ENCODE results near the gene SLC6A12. TPM values are rescaled to one million over a fixed set of nuclear protein-coding genes. Genes with fewer than 3 reads are reported as not detected.

SLC6A12 gene
- total and polyA plus RNA-seq, 9 of the 15 experiments (the other 6 are each of a cell fraction or from before 2014, with no cell fraction given): not detected

GRCh38 chr12:194276-194675 lies 19.7 kb downstream of the SLC6A12 start:
- H3K4me3 ChIP-seq: no peak overlapping the region
- ChIA-PET POLR2A (interaction anchor here (0.9 kb wide), 1 partner anchor 26 kb away, joined by 3 read pairs; no protein-coding TSS in a partner anchor), CTCF (ENCODE audit: low intra/inter-chr PET ratio) (no interaction called here)
- H2AFZ ChIP-seq (ENCODE audit: low read depth, low read length): no peak overlapping the region
- in situ Hi-C loops (cut with MboI): no loop called here
- H3K4me2 ChIP-seq (ENCODE audit: insufficient read depth, low read length): no peak overlapping the region
- no peak for ATAC-seq
- H3K9ac ChIP-seq (ENCODE audit: insufficient read depth in 1 of 2, low read depth in 2 of 2, low read length in 2 of 2): no peak overlapping the region
- H3K4me1 ChIP-seq (replicated peaks in 1 of 2; ENCODE audit: control insufficient read depth in 2 of 2, insufficient read depth in 2 of 2, low read length in 2 of 2): peaks cover 0 to under 1% of the 10 kb centered on the region in 2 experiments; a peak in 2 of 5 replicates
- BruUV-seq (replicated peaks): no TSS peak
- no peaks in the 10 kb centered on the region for H3K9me3 ChIP-seq (replicated peaks; ENCODE audit: control insufficient read depth, insufficient read depth, low read depth, low read length)
- 0% methylated on average over 5 of the region's 7 CpGs for WGBS (ENCODE audit: insufficient coverage, low coverage, missing lambda C conversion rate)
- H3K9me1 ChIP-seq (ENCODE audit: control insufficient read depth, insufficient read depth, low read length): no peaks in the 10 kb centered on the region
- DNase-seq (ENCODE audit: extremely low read depth in 1 of 4, low spot score in 3 of 4): no peak
- H4K20me1 ChIP-seq (replicated peaks; ENCODE audit: control insufficient read depth, insufficient read depth, low read length): peaks cover 4% of the 10 kb centered on the region; the same call in 1 of the 2 replicates
- intact Hi-C loops (cut with micrococcal nuclease): no loop called here
- H3K79me2 ChIP-seq (ENCODE audit: control insufficient read depth, insufficient read depth, low read length): no peaks in the 10 kb centered on the region
- peaks cover 14 to 60% of the 10 kb centered on the region in 2 experiments; a peak in 4 of 5 replicates for H3K27me3 ChIP-seq (ENCODE audit: control insufficient read depth in 2 of 2, insufficient read depth in 2 of 2, low read length in 2 of 2)
- H3K36me3 ChIP-seq (ENCODE audit: control insufficient read depth, insufficient read depth, low read length): no peaks in the 10 kb centered on the region
- no peak overlapping the region for H3K27ac ChIP-seq (ENCODE audit: extremely low read depth, low read depth, low read length)
- no peak for FAIRE-seq
- TF ChIP-seq RERE (CRISPR knock-in tag; IDR thresholded peaks at IDR 0.05; ENCODE audit: borderline replicate concordance) (no peak), ZNF324 (CRISPR knock-in tag; IDR thresholded peaks at IDR 0.05) (no peak), BHLHE40 (IDR thresholded peaks at IDR 0.05; ENCODE audit: low read length) (no peak), NFATC3 (IDR thresholded peaks at IDR 0.05) (no peak), CGGBP1 (CRISPR knock-in tag; IDR thresholded peaks at IDR 0.05) (no peak), ZNF699 (CRISPR knock-in tag; IDR thresholded peaks at IDR 0.05; ENCODE audit: insufficient replicate concordance) (no peak), PHTF2 (CRISPR knock-in tag; IDR thresholded peaks at IDR 0.05) (no peak), CHD4 (IDR thresholded peaks at IDR 0.05; ENCODE audit: insufficient read depth, insufficient replicate concordance, low read depth, low read length, poor library complexity, severe bottlenecking) (no peak), CREB3L1 (IDR thresholded peaks at IDR 0.05; ENCODE audit: borderline replicate concordance, low read depth) (no peak), AFF4 (CRISPR knock-in tag; IDR thresholded peaks at IDR 0.05) (no peak), ASH1L (IDR thresholded peaks at IDR 0.05; ENCODE audit: borderline replicate concordance, low read depth, partially characterized antibody) (no peak)
